Esophagus (tissue), 2 donors: ENCODE data around the gene MLLT3. TPM values are rescaled to one million over a fixed set of nuclear protein-coding genes. Genes with fewer than 3 reads are reported as not detected.

Experiments used
- H3K27ac ChIP-seq, 2 donors: one replicate each; pipeline ENCODE4 v1.5.1; 2013; ENCODE audit warnings: low read depth in 2 of 2, mild to moderate bottlenecking in 2 of 2, inconsistent platforms in 1 of 2, low read length in 1 of 2, moderate library complexity in 1 of 2
- H3K27me3 ChIP-seq, 2 donors: one replicate each; pipeline ENCODE4 v1.6.1; 2013; ENCODE audit warnings: low read length in 2 of 2, control low read depth in 1 of 2, mild to moderate bottlenecking in 1 of 2; ENCODE audit not compliant: insufficient read depth in 2 of 2, control insufficient read depth in 1 of 2
- H3K36me3 ChIP-seq, 2 donors: one replicate each; pipeline ENCODE4 v1.6.1; 2013; ENCODE audit warnings: low read length in 1 of 2; ENCODE audit not compliant: control insufficient read depth in 2 of 2, insufficient read depth in 2 of 2
- H3K4me1 ChIP-seq, 2 donors: one replicate each; pipeline ENCODE4 v1.6.1; 2013; ENCODE audit warnings: low read length in 1 of 2; ENCODE audit not compliant: control insufficient read depth in 2 of 2, insufficient read depth in 2 of 2
- H3K4me3 ChIP-seq, 2 donors: one replicate each; pipeline ENCODE4 v1.5.1; 2013; ENCODE audit warnings: low read length in 2 of 2, mild to moderate bottlenecking in 2 of 2, low read depth in 1 of 2, moderate library complexity in 1 of 2
- H3K9me3 ChIP-seq, 2 donors: one replicate each; pipeline ENCODE4 v1.6.1; 2013; ENCODE audit warnings: mild to moderate bottlenecking in 2 of 2, low read depth in 1 of 2, low read length in 1 of 2, moderate library complexity in 1 of 2; ENCODE audit not compliant: control insufficient read depth in 2 of 2, insufficient read depth in 1 of 2
- WGBS, 2 donors: extraction: QIAGEN DNeasy Blood & Tissue Kit; methylation state at CpG; one replicate each; pipeline ENCODE4 v1.1.7; 2013; 5-methylcytosine and 5-hydroxymethylcytosine counted together
- polyA plus RNA-seq, 2 donors: library from polyadenylated mRNA; stranded (reverse); fragments of 200-250 nt; gene quantifications; one replicate each; pipeline ENCODE4 v1.2.3, GENCODE V29; 2013
- donor health status: healthy with polysubstance abuse.
- donor health status: Bipolar disorder and iron deficiency.

MLLT3 gene
- polyA plus RNA-seq, 2 donors = 4.6 to 5.0 TPM

- Histone ChIP-seq H3K4me1 (no peaks in the 10 kb centered on the region), H3K27me3 (no peaks in the 10 kb centered on the region), H3K9me3 (no peaks in the 10 kb centered on the region), H3K4me3 (no peak overlapping the region), H3K36me3 (no peaks in the 10 kb centered on the region), H3K27ac (no peak overlapping the region)
- WGBS, 2 donors = 90 to 91% methylated on average over 3 of the region's 3 CpGs
Observed at GRCh38 chr9:20480249-20480648, 142.1 kb downstream of the MLLT3 start.

- no peak overlapping the region for H3K27ac ChIP-seq
- H3K27me3 ChIP-seq = no peaks in the 10 kb centered on the region
- H3K4me3 ChIP-seq = no peak overlapping the region
- H3K9me3 ChIP-seq = no peaks in the 10 kb centered on the region
- no peaks in the 10 kb centered on the region for H3K36me3 ChIP-seq
- H3K4me1 ChIP-seq = no peaks in the 10 kb centered on the region
- 80 to 87% methylated on average over 2 of the region's 2 CpGs for WGBS, 2 donors
Observed at GRCh38 chr9:20479419-20480155, 142.7 kb downstream of the MLLT3 start.

- Histone ChIP-seq H3K4me1 (no peaks in the 10 kb centered on the region), H3K4me3 (no peak overlapping the region), H3K27me3 (no peaks in the 10 kb centered on the region), H3K27ac (no peak overlapping the region), H3K36me3 (no peaks in the 10 kb centered on the region), H3K9me3 (no peaks in the 10 kb centered on the region)
- 67 to 90% methylated on average over 2 of the region's 2 CpGs for WGBS, 2 donors
Observed at GRCh38 chr9:20478786-20479185, 143.5 kb downstream of the MLLT3 start.

- Histone ChIP-seq H3K9me3 (no peaks in the 10 kb centered on the region), H3K27me3 (no peaks in the 10 kb centered on the region), H3K4me1 (no peaks in the 10 kb centered on the region), H3K4me3 (no peak overlapping the region), H3K36me3 (no peaks in the 10 kb centered on the region), H3K27ac (no peak overlapping the region)
- WGBS, 2 donors = 61 to 76% methylated on average over 7 of the region's 7 CpGs
Observed at GRCh38 chr9:20477940-20478620, 144.2 kb downstream of the MLLT3 start.

GRCh38 chr9:20476912-20477521 lies 145.3 kb downstream of the MLLT3 start:
- 44 to 45% methylated on average over 2 of the region's 2 CpGs for WGBS, 2 donors
- Histone ChIP-seq H3K4me3 (no peak overlapping the region), H3K27ac (no peak overlapping the region), H3K36me3 (no peaks in the 10 kb centered on the region), H3K9me3 (no peaks in the 10 kb centered on the region), H3K4me1 (no peaks in the 10 kb centered on the region), H3K27me3 (no peaks in the 10 kb centered on the region)

- 92 to 93% methylated on average over 5 of the region's 5 CpGs for WGBS, 2 donors
- H3K27ac ChIP-seq = no peak overlapping the region
Observed at GRCh38 chr9:20474496-20474895, 147.8 kb downstream of the MLLT3 start.

GRCh38 chr9:20473515-20474013 lies 148.7 kb downstream of the MLLT3 start:
- Histone ChIP-seq H3K4me3 (no peak overlapping the region), H3K4me1 (no peaks in the 10 kb centered on the region), H3K27ac (no peak overlapping the region), H3K9me3 (no peaks in the 10 kb centered on the region), H3K36me3 (no peaks in the 10 kb centered on the region), H3K27me3 (no peaks in the 10 kb centered on the region)

More at GRCh38 chr9:20474496-20474895, 147.8 kb downstream of the MLLT3 start:
- no peaks in the 10 kb centered on the region for H3K9me3 ChIP-seq
- no peaks in the 10 kb centered on the region for H3K4me1 ChIP-seq
- H3K36me3 ChIP-seq = no peaks in the 10 kb centered on the region
- H3K27me3 ChIP-seq = no peaks in the 10 kb centered on the region
- no peak overlapping the region for H3K4me3 ChIP-seq

- Histone ChIP-seq H3K4me1 (no peaks in the 10 kb centered on the region), H3K4me3 (no peak overlapping the region), H3K36me3 (no peaks in the 10 kb centered on the region), H3K27ac (no peak overlapping the region), H3K27me3 (no peaks in the 10 kb centered on the region), H3K9me3 (no peaks in the 10 kb centered on the region)
- WGBS, 2 donors = 98% methylated on average over 2 of the region's 2 CpGs
Observed at GRCh38 chr9:20472342-20473045, 149.8 kb downstream of the MLLT3 start.

GRCh38 chr9:20466328-20467008 lies 155.8 kb downstream of the MLLT3 start:
- no peaks in the 10 kb centered on the region for H3K27me3 ChIP-seq
- H3K27ac ChIP-seq = no peak overlapping the region
- 88 to 93% methylated on average over 1 of the region's 1 CpG for WGBS, 2 donors
- no peaks in the 10 kb centered on the region for H3K4me1 ChIP-seq
- no peak overlapping the region for H3K4me3 ChIP-seq
- no peaks in the 10 kb centered on the region for H3K9me3 ChIP-seq
- H3K36me3 ChIP-seq = no peaks in the 10 kb centered on the region
